Transverse colon (tissue), 4 donors: ENCODE results near the gene WDR7. TPM values are rescaled to one million over a fixed set of nuclear protein-coding genes. Genes with fewer than 3 reads are reported as not detected.

ENCODE experiments used
- DNase-seq: peaks from one replicate; pipeline ENCODE4 v3.0.0-alpha.2; 2019
- H3K27ac ChIP-seq, 4 donors: fragments of 200-600 bp; sonication (generic); 2 replicates each; pipeline ENCODE4 v1.5.1; 2016 to 2018; ENCODE audit warnings: inconsistent platforms in 4 of 4
- H3K27me3 ChIP-seq: fragments of 200-600 bp; sonication (generic); 2 replicates; pipeline ENCODE4 v1.5.1; 2017; ENCODE audit warnings: inconsistent platforms
- H3K36me3 ChIP-seq, 4 donors: fragments of 200-600 bp; sonication (generic); 2 replicates each; pipeline ENCODE4 v1.5.1; 2017 to 2019; ENCODE audit warnings: inconsistent platforms in 4 of 4
- H3K4me1 ChIP-seq, 4 donors: fragments of 200-600 bp; sonication (generic); 2 replicates each; pipeline ENCODE4 v1.5.1; 2017 to 2020; ENCODE audit warnings: inconsistent platforms in 4 of 4
- H3K4me3 ChIP-seq, 4 donors: fragments of 200-600 bp; sonication (generic); 1 replicate in 1 of 4; 2 replicates in 3 of 4; pipeline versions ENCODE4 v1.5.1 to v1.6.1; 2017 to 2019; ENCODE audit warnings: inconsistent platforms in 4 of 4
- H3K9me3 ChIP-seq, 2 donors: fragments of 200-600 bp; sonication (generic); 2 replicates each; pipeline ENCODE4 v1.5.1; 2017 to 2019; ENCODE audit warnings: inconsistent platforms in 2 of 2
- EP300 ChIP-seq: sonication (generic); formaldehyde crosslinking; IDR thresholded peaks from one replicate; pipeline ENCODE4 v1.6.1; 2017; ENCODE audit warnings: antibody characterized with exemption, low read depth
- POLR2A ChIP-seq: fragments of 450-650 bp; IDR thresholded peaks from one replicate; pipeline ENCODE4 v1.6.1; 2016; ENCODE audit warnings: antibody characterized with exemption, mild to moderate bottlenecking, moderate library complexity
- POLR2AphosphoS5 ChIP-seq, 3 donors: sonication (generic); formaldehyde crosslinking; IDR thresholded peaks; one replicate each; pipeline ENCODE4 v1.6.1; 2016; ENCODE audit warnings: antibody characterized with exemption in 3 of 3
- WGBS, 2 donors: methylation state at CpG; one replicate each; pipeline ENCODE4 v1.1.5; 2018; ENCODE audit warnings: low coverage in 1 of 2; 5-methylcytosine and 5-hydroxymethylcytosine counted together
- in situ Hi-C, 4 donors: fragments of 200-750 bp; cut with MboI; loops; one replicate each; pipeline versions ENCODE4 v1.15.0 to v1.15.1; 2017; ENCODE audit warnings: low sequenced_read_pairs in 3 of 4, low pct_ligation_motif_present in 1 of 4, low pct_unique_long_range_greater_than_20kb in 1 of 4
- intact Hi-C: fragments of 100-400 bp; cut with DNase I; formaldehyde crosslinking; loops from one replicate; pipeline ENCODE4 v1.15.1; 2023; ENCODE audit warnings: low total_unique reads
- total RNA-seq, 4 donors: library from RNA; depleted of rRNA; stranded (reverse); fragments of >200 nt; gene quantifications; one replicate each; pipeline ENCODE4 v1.1.0, GENCODE V29; 2016
- TF ChIP-seq, protein P1 (sequence below), 5 experiments: fragments of 200-600 bp in 3 of 5; fragments of 450-650 bp in 2 of 5; sonication (generic) in 3 of 5; IDR thresholded peaks; 1 replicate in 2 of 5; 2 replicates in 3 of 5; pipeline ENCODE4 v1.5.1; 2016 to 2017; ENCODE audit warnings: antibody characterized with exemption in 5 of 5, inconsistent platforms in 3 of 5, mild to moderate bottlenecking in 2 of 5, moderate library complexity in 1 of 5

The WDR7 gene
- total RNA-seq, 4 donors from 2014 or later = 14.9 to 37.5 (median 27.9) TPM

DNA sequence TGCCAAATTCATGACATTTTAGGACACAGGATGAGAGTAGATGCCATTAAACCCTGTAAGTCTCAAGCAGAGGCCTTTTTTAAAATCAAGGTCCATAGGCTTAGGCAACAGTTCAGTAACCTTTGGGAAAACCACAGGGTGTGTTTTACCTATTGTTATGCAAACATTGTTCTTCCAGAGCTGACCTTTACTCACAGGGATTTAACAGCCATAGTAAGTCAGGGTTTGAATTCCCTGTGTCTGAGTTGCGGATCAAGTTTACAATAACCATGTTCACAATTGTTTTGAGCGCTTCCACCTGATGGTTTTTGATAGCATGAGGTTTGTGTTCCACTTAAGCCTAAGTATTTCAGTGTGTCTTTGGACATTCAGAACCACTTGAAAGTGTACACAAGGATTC lies 335.7 kb downstream of the WDR7 start:
- Histone ChIP-seq H3K27me3 (no peaks in the 10 kb centered on the region), H3K4me1 (peaks cover 0 to 44% (median 11%) of the 10 kb centered on the region in 4 donors), H3K27ac (peak overlapping the region; percentile 32 to 64 (median 52)), H3K9me3 (no peaks in the 10 kb centered on the region), H3K36me3 (no peaks in the 10 kb centered on the region), H3K4me3 (no peak overlapping the region)
- intact Hi-C loops (no loop called here), in situ Hi-C loops (no loop called here)
- 40 to 68% methylated on average over 1 to 2 of the region's 2 CpGs for WGBS, 2 donors
- no peak for TF ChIP-seq POLR2AphosphoS5 (IDR thresholded peaks at IDR 0.05)
- no peak for TF ChIP-seq POLR2A
- TF ChIP-seq EP300 = no peak
- TF ChIP-seq, protein P1, sequence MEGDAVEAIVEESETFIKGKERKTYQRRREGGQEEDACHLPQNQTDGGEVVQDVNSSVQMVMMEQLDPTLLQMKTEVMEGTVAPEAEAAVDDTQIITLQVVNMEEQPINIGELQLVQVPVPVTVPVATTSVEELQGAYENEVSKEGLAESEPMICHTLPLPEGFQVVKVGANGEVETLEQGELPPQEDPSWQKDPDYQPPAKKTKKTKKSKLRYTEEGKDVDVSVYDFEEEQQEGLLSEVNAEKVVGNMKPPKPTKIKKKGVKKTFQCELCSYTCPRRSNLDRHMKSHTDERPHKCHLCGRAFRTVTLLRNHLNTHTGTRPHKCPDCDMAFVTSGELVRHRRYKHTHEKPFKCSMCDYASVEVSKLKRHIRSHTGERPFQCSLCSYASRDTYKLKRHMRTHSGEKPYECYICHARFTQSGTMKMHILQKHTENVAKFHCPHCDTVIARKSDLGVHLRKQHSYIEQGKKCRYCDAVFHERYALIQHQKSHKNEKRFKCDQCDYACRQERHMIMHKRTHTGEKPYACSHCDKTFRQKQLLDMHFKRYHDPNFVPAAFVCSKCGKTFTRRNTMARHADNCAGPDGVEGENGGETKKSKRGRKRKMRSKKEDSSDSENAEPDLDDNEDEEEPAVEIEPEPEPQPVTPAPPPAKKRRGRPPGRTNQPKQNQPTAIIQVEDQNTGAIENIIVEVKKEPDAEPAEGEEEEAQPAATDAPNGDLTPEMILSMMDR (IDR thresholded peaks at IDR 0.05) = no peak
- DNase-seq = no peak

DNA sequence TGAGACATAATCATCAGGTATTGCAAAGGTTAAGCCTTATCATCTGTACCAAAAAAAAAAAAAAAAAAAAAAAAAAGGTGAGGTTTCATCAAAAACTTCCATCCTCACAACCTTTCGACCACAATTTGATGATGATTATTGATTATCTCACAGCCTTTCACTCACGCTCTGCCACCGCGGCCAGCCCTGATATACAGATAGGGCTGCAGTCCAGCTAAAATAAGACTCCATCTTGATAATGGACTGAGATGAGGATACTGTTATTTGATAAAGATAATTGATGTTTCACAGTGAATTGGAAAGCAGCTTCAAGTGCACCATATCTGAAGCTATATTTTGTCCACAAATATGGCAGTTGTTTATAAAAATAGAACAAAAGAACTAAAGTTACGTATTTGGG lies 336.1 kb downstream of the WDR7 start:
- no peak for DNase-seq
- intact Hi-C loops (no loop called here), in situ Hi-C loops (no loop called here)
- TF ChIP-seq, protein P1 (IDR thresholded peaks at IDR 0.05) = no peak
- no peak for TF ChIP-seq POLR2A
- no peak for TF ChIP-seq POLR2AphosphoS5 (IDR thresholded peaks at IDR 0.05)
- TF ChIP-seq EP300 = no peak
- WGBS, 2 donors = 84 to 87% methylated on average over 5 of the region's 5 CpGs
- Histone ChIP-seq H3K27ac (peak overlapping the region in 3 of 4 donors; percentile 10 to 64 (median 18)), H3K27me3 (no peaks in the 10 kb centered on the region), H3K9me3 (no peaks in the 10 kb centered on the region), H3K4me3 (no peak overlapping the region), H3K4me1 (peaks cover 0 to 43% (median 11%) of the 10 kb centered on the region in 4 donors), H3K36me3 (no peaks in the 10 kb centered on the region)

DNA sequence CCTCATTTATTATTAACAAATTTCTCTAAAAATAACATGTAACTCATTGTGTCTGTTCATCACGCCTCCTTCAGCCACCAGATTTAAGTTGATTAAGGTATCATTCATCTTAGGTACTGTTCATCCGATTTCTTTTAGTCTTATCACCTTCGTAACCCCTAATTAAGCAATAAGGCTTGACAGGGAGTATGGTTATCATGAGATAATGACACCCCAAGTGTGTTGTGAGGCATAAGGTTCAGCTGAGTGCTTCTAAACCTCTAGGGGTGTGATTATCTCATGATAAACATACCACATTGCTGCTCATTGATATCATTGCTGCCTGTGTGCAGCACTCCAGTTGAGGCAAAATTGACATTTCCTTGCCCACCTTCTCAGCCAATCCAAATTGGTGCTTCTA lies 336.9 kb downstream of the WDR7 start:
- 63 to 81% methylated on average over 1 to 3 of the region's 3 CpGs for WGBS, 2 donors
- in situ Hi-C loops = no loop called here
- peaks cover 0 to 35% (median 9%) of the 10 kb centered on the region in 4 donors for H3K4me1 ChIP-seq
- intact Hi-C loops = no loop called here
- H3K9me3 ChIP-seq = no peaks in the 10 kb centered on the region
- H3K4me3 ChIP-seq = no peak overlapping the region
- DNase-seq = no peak
- no peaks in the 10 kb centered on the region for H3K27me3 ChIP-seq
- H3K27ac ChIP-seq = no peak overlapping the region
- TF ChIP-seq, protein P1 (IDR thresholded peaks at IDR 0.05) = no peak
- TF ChIP-seq EP300 (no peak), POLR2AphosphoS5 (IDR thresholded peaks at IDR 0.05) (no peak)
- no peaks in the 10 kb centered on the region for H3K36me3 ChIP-seq

DNA sequence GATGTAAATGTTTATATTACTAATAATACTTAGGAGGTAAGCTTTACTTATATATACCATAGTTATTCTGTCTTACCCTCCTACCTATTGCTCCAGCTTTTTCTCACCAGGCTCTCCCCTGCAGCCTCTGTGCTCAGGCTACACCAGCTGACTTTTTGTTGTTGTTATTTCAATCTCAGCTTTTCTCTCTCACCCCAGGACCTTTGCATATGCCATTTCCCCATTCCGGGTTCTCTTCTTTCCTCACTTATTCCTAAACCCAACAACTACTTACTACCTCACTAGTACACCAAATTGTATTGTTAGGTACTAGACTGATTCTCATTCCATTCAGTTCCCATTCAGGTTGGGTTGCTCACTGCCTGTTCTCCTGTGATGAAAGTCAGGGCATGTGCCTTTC lies 339.5 kb downstream of the WDR7 start:
- no peak overlapping the region for H3K27ac ChIP-seq
- no peak overlapping the region for H3K4me3 ChIP-seq
- no peak for DNase-seq
- no peaks in the 10 kb centered on the region for H3K9me3 ChIP-seq
- WGBS, 2 donors = 96 to 100% methylated on average over 1 of the region's 1 CpG
- in situ Hi-C loops (no loop called here), intact Hi-C loops (no loop called here)
- TF ChIP-seq POLR2AphosphoS5 (IDR thresholded peaks at IDR 0.05) (no peak), POLR2A (no peak), EP300 (no peak)
- TF ChIP-seq, protein P1 (IDR thresholded peaks at IDR 0.05) = no peak
- H3K36me3 ChIP-seq = no peaks in the 10 kb centered on the region
- no peaks in the 10 kb centered on the region for H3K27me3 ChIP-seq
- peaks cover 0 to 20% (median 6%) of the 10 kb centered on the region in 4 donors for H3K4me1 ChIP-seq
